ENCODE data around the gene TMEM163. TPM values are rescaled to one million over a fixed set of nuclear protein-coding genes. Genes with fewer than 3 reads are reported as not detected.

The TMEM163 gene
- total RNA-seq, 1 donor from 2014 or later: 0.18 TPM

GRCh38 chr2:134681201-134681600 is 37.6 kb downstream of the TMEM163 start:
- no peak for FAIRE-seq

GRCh38 chr2:134679745-134680144 is 39.1 kb downstream of the TMEM163 start:
- Mint-ChIP-seq H3K36me3 (ENCODE audit: low read depth, unreplicated experiment) (no peaks in the 10 kb centered on the region), H3K27ac (ENCODE audit: unreplicated experiment) (no peak overlapping the region), H3K27me3 (ENCODE audit: low read depth, unreplicated experiment) (no peaks in the 10 kb centered on the region), H3K9me3 (ENCODE audit: unreplicated experiment) (no peaks in the 10 kb centered on the region), H3K4me3 (ENCODE audit: unreplicated experiment) (no peak overlapping the region), H3K4me1 (ENCODE audit: low read depth, unreplicated experiment) (peaks cover 17% of the 10 kb centered on the region)
- H3K4me2 ChIP-seq (ENCODE audit: low read length): no peak overlapping the region
- H2AFZ ChIP-seq (ENCODE audit: low read depth, low read length): no peak overlapping the region
- H4K20me1 ChIP-seq (ENCODE audit: insufficient read depth, low read length): no peaks in the 10 kb centered on the region
- H3K9ac ChIP-seq (ENCODE audit: low read length): no peak overlapping the region
- TF ChIP-seq EZH2 (IDR thresholded peaks at IDR 0.05; ENCODE audit: insufficient read depth, low read length) (no peak), CTCF (IDR thresholded peaks at IDR 0.05; ENCODE audit: insufficient read depth, low read depth, low read length) (no peak)
- no peaks in the 10 kb centered on the region for H3K79me2 ChIP-seq (ENCODE audit: insufficient read depth, low read length)
- H3K36me3 ChIP-seq (ENCODE audit: insufficient read depth, low read length): no peaks in the 10 kb centered on the region
- no peak overlapping the region for H3K27ac ChIP-seq (ENCODE audit: low read depth, low read length)
- H3K9me3 ChIP-seq (ENCODE audit: insufficient read depth, low read depth, low read length): no peaks in the 10 kb centered on the region
- FAIRE-seq (no peak), DNase-seq (ENCODE audit: low read depth) (no peak)
- H3K27me3 ChIP-seq (ENCODE audit: insufficient read depth, low read length): no peaks in the 10 kb centered on the region
- H3K4me3 ChIP-seq (ENCODE audit: insufficient read depth, low read depth, low read length): no peak overlapping the region
- peaks cover 2% of the 10 kb centered on the region for H3K4me1 ChIP-seq (ENCODE audit: insufficient read depth, low read length)

More at GRCh38 chr2:134681201-134681600, 37.6 kb downstream of the TMEM163 start:
- H3K27me3 Mint-ChIP-seq (ENCODE audit: low read depth, unreplicated experiment): no peaks in the 10 kb centered on the region
- Histone ChIP-seq H3K27me3 (ENCODE audit: insufficient read depth, low read length) (no peaks in the 10 kb centered on the region), H3K9ac (ENCODE audit: low read length) (no peak overlapping the region), H2AFZ (ENCODE audit: low read depth, low read length) (no peak overlapping the region), H3K27ac (ENCODE audit: low read depth, low read length) (no peak overlapping the region), H3K79me2 (ENCODE audit: insufficient read depth, low read length) (no peaks in the 10 kb centered on the region), H3K4me3 (ENCODE audit: insufficient read depth, low read depth, low read length) (no peak overlapping the region), H3K9me3 (ENCODE audit: insufficient read depth, low read depth, low read length) (no peaks in the 10 kb centered on the region), H3K4me2 (ENCODE audit: low read length) (no peak overlapping the region), H3K4me1 (ENCODE audit: insufficient read depth, low read length) (peaks cover 2% of the 10 kb centered on the region), H4K20me1 (ENCODE audit: insufficient read depth, low read length) (no peaks in the 10 kb centered on the region), H3K36me3 (ENCODE audit: insufficient read depth, low read length) (no peaks in the 10 kb centered on the region)
- H3K9me3 Mint-ChIP-seq (ENCODE audit: unreplicated experiment): no peaks in the 10 kb centered on the region
- no peak overlapping the region for H3K4me3 Mint-ChIP-seq (ENCODE audit: unreplicated experiment)
- peak overlapping the region; percentile 27 for H3K27ac Mint-ChIP-seq (ENCODE audit: unreplicated experiment)
- TF ChIP-seq CTCF (IDR thresholded peaks at IDR 0.05; ENCODE audit: insufficient read depth, low read depth, low read length) (no peak), EZH2 (IDR thresholded peaks at IDR 0.05; ENCODE audit: insufficient read depth, low read length) (no peak)
- H3K4me1 Mint-ChIP-seq (ENCODE audit: low read depth, unreplicated experiment): peaks cover 17% of the 10 kb centered on the region
- no peaks in the 10 kb centered on the region for H3K36me3 Mint-ChIP-seq (ENCODE audit: low read depth, unreplicated experiment)
- no peak for DNase-seq (ENCODE audit: low read depth)

GRCh38 chr2:134679294-134679693 is 39.5 kb downstream of the TMEM163 start:
- Histone ChIP-seq H3K4me2 (ENCODE audit: low read length) (no peak overlapping the region), H3K27me3 (ENCODE audit: insufficient read depth, low read length) (no peaks in the 10 kb centered on the region), H3K79me2 (ENCODE audit: insufficient read depth, low read length) (no peaks in the 10 kb centered on the region), H3K9ac (ENCODE audit: low read length) (no peak overlapping the region), H2AFZ (ENCODE audit: low read depth, low read length) (no peak overlapping the region), H3K36me3 (ENCODE audit: insufficient read depth, low read length) (no peaks in the 10 kb centered on the region), H3K4me1 (ENCODE audit: insufficient read depth, low read length) (peaks cover 2% of the 10 kb centered on the region), H3K9me3 (ENCODE audit: insufficient read depth, low read depth, low read length) (no peaks in the 10 kb centered on the region), H3K27ac (ENCODE audit: low read depth, low read length) (no peak overlapping the region), H3K4me3 (ENCODE audit: insufficient read depth, low read depth, low read length) (no peak overlapping the region), H4K20me1 (ENCODE audit: insufficient read depth, low read length) (no peaks in the 10 kb centered on the region)
- no peak for DNase-seq (ENCODE audit: low read depth)
- TF ChIP-seq CTCF (IDR thresholded peaks at IDR 0.05; ENCODE audit: insufficient read depth, low read depth, low read length) (no peak), EZH2 (IDR thresholded peaks at IDR 0.05; ENCODE audit: insufficient read depth, low read length) (no peak)
- FAIRE-seq: no peak
- Mint-ChIP-seq H3K9me3 (ENCODE audit: unreplicated experiment) (no peaks in the 10 kb centered on the region), H3K36me3 (ENCODE audit: low read depth, unreplicated experiment) (no peaks in the 10 kb centered on the region), H3K27me3 (ENCODE audit: low read depth, unreplicated experiment) (no peaks in the 10 kb centered on the region), H3K4me3 (ENCODE audit: unreplicated experiment) (no peak overlapping the region), H3K4me1 (ENCODE audit: low read depth, unreplicated experiment) (peaks cover 17% of the 10 kb centered on the region), H3K27ac (ENCODE audit: unreplicated experiment) (no peak overlapping the region)

Measured in astrocyte (in vitro differentiated cells and primary cell).